Heart left ventricle (tissue), 16 donors: ENCODE results near the gene SCAMP1. TPM values are rescaled to one million over a fixed set of nuclear protein-coding genes. Genes with fewer than 3 reads are reported as not detected.

ENCODE experiments used
- ATAC-seq, 4 donors: fragments of 200-7000 bp; cut with Tn5 transposase; one replicate each; pipeline ENCODE4 v1.9.1; 2020 to 2022; ENCODE audit warnings: moderate library complexity in 4 of 4, mild to moderate bottlenecking in 3 of 4, moderate number of reproducible peaks in 1 of 4
- DNase-seq, 5 donors: peaks; one replicate each; pipeline ENCODE4 v3.0.0-alpha.2; 2020
- H3K27ac ChIP-seq, 12 donors: fragments of 200-600 bp; sonication (generic) in 4 of 12; one replicate each; pipeline versions ENCODE4 v1.5.0 to v1.8.0; 2016 to 2022; ENCODE audit warnings: mild to moderate bottlenecking in 2 of 12
- H3K27me3 ChIP-seq, 9 donors: fragments of 200-600 bp; sonication (generic) in 2 of 9; one replicate each; pipeline versions ENCODE4 v1.5.1 to v1.8.0; 2016 to 2022; ENCODE audit warnings: mild to moderate bottlenecking in 3 of 9
- H3K36me3 ChIP-seq, 9 donors: fragments of 200-600 bp; sonication (generic) in 2 of 9; one replicate each; pipeline versions ENCODE4 v1.5.0 to v1.8.0; 2018 to 2022; ENCODE audit warnings: mild to moderate bottlenecking in 2 of 9
- H3K4me1 ChIP-seq, 12 donors: fragments of 200-600 bp; sonication (generic) in 4 of 12; one replicate each; pipeline versions ENCODE4 v1.5.0 to v1.8.0; 2016 to 2022; ENCODE audit warnings: mild to moderate bottlenecking in 3 of 12
- H3K4me3 ChIP-seq, 12 donors: fragments of 200-600 bp; sonication (generic) in 4 of 12; one replicate each; pipeline versions ENCODE4 v1.5.0 to v1.8.0; 2017 to 2022; ENCODE audit warnings: mild to moderate bottlenecking in 9 of 12, moderate library complexity in 4 of 12
- H3K9me3 ChIP-seq, 12 donors: fragments of 200-600 bp; sonication (generic) in 4 of 12; one replicate each; pipeline versions ENCODE4 v1.5.0 to v1.8.0; 2016 to 2022; ENCODE audit warnings: mild to moderate bottlenecking in 1 of 12
- POLR2A ChIP-seq, 2 donors: fragments of 450-650 bp; IDR thresholded peaks; one replicate each; pipeline ENCODE4 v1.6.1; 2017; ENCODE audit warnings: antibody characterized with exemption in 2 of 2, mild to moderate bottlenecking in 2 of 2, moderate library complexity in 2 of 2
- WGBS, 4 donors: extraction: QIAGEN DNeasy Blood & Tissue Kit in 2 of 4; methylation state at CpG; one replicate each; pipeline versions ENCODE4 v1.1.5 to v1.1.7; 2013 to 2018; 5-methylcytosine and 5-hydroxymethylcytosine counted together
- intact Hi-C, 10 donors: fragments of 100-400 bp; cut with DNase I; formaldehyde crosslinking; loops; one replicate each; pipeline versions ENCODE4 v1.11.1 to v1.14.2; 2022
- polyA plus RNA-seq, 2 donors: library from polyadenylated mRNA; stranded (reverse); fragments of 200-250 nt; gene quantifications; one replicate each; pipeline ENCODE4 v1.2.3, GENCODE V29; 2013
- total RNA-seq, 9 donors: library from RNA; depleted of rRNA in 2 of 9; stranded (reverse); fragments of >200 nt in 2 of 9; fragmentation: NEBNext Ultra II Directional in 3 of 9; extraction: Animal tissue kit (Norgen Biotek cat#: 25700) in 3 of 9; gene quantifications; one replicate each; pipeline versions ENCODE4 v1.1.0 to v1.2.4, GENCODE V29; 2016 to 2023
- TF ChIP-seq, protein P1 (sequence below), 12 donors: fragments of 200-600 bp; sonication (generic) in 4 of 12; IDR thresholded peaks; one replicate each; pipeline versions ENCODE4 v1.5.0 to v1.8.0; 2018 to 2022; ENCODE audit warnings: antibody characterized with exemption in 12 of 12, mild to moderate bottlenecking in 5 of 12
- donor health status: ischemic (EF 13 %, LVEDD 7.1; RV severe dilation, severe dysfunction).
- donor health status: healthy with polysubstance abuse.
- donor health status: DM: no; HTN: yes; CAD: no.
- donor health status: DM: no; HTN: no; CAD: no.
- donor health status: ischemic (EF 25% LVEDD 6.9; RV normal size, moderate dysfunction).
- donor health status: ischemic (EF 25% LVEDD 5.7; RV mildly dilated, moderate dysfunction).
- donor health status: healthy.
- donor health status: DM: yes; HTN: yes; CAD: no.
- donor health status: ischemic (EF 35%, LVEDD 5.7; RV mildly dilated, moderate dysfunction).
- donor health status: nonischemic (EF 11% LVEDD 7.7; RV severe dilation, severe dysfunction).
- donor health status: DM: yes; HTN: yes; CAD: no.
- donor health status: PGD.
- donor health status: ischemic (EF 29% LVEDD 5.4; RV normal size, mild dysfunction).
- donor health status: nonischemic (EF 23%, LVEDD 6.1; RV moderate dilation, normal function).

SCAMP1 gene
- total and polyA plus RNA-seq, 11 donors: 6.9 to 40.6 (median 33.7) TPM

DNA sequence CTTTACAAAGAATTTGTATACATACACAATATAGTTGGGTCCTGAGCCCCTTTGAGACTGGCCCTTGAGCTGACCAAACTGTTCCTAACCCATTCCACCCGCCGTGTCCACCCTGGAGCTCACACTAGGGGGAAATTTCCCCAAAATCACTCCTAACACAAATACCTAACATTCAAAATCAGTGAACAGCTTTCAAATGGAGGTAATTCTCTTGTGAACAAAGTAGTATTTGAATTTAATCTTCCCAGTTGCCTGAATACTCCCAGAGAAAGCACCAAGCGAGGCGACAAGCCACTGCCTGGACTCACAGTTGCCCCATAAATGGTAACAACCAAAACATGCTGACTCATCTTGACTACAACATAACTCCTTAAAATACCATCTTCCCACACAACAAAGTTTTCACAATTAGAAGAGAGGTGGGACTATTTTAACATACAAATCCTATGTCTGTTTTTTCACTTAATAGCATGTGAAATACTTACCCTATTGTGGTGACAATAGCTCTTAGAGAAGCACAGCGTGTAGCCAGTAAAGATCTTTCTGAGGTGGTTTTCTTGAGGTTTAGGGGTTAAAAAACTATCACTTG, 31.7 kb upstream of the SCAMP1 start:
- H3K9me3 ChIP-seq: no peaks in the 10 kb centered on the region

DNA sequence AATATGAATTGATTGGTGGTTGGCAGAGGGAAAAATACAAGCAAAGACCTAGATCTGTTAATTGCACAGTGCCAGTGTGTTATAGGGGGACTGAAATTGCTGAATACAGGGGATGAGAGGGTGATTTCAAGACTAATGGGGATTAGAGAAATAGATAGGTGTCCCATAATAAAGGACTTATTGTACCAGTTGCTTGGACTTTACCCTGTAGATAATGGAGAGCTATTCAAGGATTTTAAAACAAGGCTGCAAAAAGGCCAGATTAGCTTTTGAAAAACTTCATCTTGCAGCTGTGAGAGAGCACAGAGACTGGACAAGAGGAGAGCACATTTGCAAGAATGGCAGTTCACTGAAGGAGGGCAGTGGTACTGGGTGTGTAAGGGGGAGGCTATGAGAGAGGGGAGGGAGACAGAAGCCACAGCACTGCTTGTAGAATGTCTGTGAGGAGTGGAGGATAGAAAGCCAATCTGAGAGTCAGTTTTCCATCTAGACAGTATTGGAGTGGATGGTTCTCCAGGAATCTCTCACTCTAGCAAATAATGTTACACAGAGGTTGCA, 28.8 kb upstream of the SCAMP1 start:
- ATAC-seq (no peak), DNase-seq (no peak)
- intact Hi-C loops: no loop called here
- Histone ChIP-seq H3K36me3 (no peaks in the 10 kb centered on the region), H3K27me3 (no peaks in the 10 kb centered on the region), H3K9me3 (no peaks in the 10 kb centered on the region), H3K4me1 (no peaks in the 10 kb centered on the region), H3K27ac (no peak overlapping the region), H3K4me3 (no peak overlapping the region)
- no peak for TF ChIP-seq POLR2A (IDR thresholded peaks at IDR 0.05)
- TF ChIP-seq, protein P1, sequence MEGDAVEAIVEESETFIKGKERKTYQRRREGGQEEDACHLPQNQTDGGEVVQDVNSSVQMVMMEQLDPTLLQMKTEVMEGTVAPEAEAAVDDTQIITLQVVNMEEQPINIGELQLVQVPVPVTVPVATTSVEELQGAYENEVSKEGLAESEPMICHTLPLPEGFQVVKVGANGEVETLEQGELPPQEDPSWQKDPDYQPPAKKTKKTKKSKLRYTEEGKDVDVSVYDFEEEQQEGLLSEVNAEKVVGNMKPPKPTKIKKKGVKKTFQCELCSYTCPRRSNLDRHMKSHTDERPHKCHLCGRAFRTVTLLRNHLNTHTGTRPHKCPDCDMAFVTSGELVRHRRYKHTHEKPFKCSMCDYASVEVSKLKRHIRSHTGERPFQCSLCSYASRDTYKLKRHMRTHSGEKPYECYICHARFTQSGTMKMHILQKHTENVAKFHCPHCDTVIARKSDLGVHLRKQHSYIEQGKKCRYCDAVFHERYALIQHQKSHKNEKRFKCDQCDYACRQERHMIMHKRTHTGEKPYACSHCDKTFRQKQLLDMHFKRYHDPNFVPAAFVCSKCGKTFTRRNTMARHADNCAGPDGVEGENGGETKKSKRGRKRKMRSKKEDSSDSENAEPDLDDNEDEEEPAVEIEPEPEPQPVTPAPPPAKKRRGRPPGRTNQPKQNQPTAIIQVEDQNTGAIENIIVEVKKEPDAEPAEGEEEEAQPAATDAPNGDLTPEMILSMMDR (IDR thresholded peaks at IDR 0.05): no peak

More for the DNA sequence above, 31.7 kb upstream of the SCAMP1 start:
- intact Hi-C loops: loop anchor here in 5 of 10 donors (10.0 kb wide), 3 partner anchors 136 to 636 kb away; no protein-coding TSS in a partner anchor
- no peak for TF ChIP-seq POLR2A (IDR thresholded peaks at IDR 0.05)
- TF ChIP-seq, protein P1 (IDR thresholded peaks at IDR 0.05): no peak
- H3K27me3 ChIP-seq: no peaks in the 10 kb centered on the region
- no peak for ATAC-seq
- H3K27ac ChIP-seq: no peak overlapping the region
- no peak overlapping the region for H3K4me3 ChIP-seq
- no peaks in the 10 kb centered on the region for H3K36me3 ChIP-seq
- no peaks in the 10 kb centered on the region for H3K4me1 ChIP-seq
- WGBS, 4 donors: 73 to 97% (median 91%) methylated on average over 5 of the region's 5 CpGs
- no peak for DNase-seq

DNA sequence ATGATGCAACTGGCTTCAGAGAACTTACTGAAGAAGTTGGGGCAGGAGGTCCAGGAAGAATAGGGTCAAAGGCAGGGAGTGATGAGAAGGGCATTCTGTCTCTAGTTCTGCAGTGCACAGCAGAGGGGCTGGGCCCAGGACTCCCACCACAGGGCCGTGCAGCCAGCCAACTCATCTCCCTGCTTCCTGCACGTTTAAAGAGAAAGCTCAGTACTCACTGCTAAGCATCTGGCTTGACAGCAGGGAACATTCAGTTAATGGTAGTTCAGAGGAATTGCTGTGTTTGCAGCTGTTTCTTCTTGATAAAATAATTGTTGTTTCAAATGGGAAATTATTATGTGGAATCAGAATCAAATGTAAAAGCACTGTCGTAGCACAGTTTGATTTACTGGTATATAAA, 25.6 kb upstream of the SCAMP1 start:
- Histone ChIP-seq H3K36me3 (no peaks in the 10 kb centered on the region), H3K4me1 (peaks cover 0 to 7% (median 0%) of the 10 kb centered on the region in 12 donors)

DNA sequence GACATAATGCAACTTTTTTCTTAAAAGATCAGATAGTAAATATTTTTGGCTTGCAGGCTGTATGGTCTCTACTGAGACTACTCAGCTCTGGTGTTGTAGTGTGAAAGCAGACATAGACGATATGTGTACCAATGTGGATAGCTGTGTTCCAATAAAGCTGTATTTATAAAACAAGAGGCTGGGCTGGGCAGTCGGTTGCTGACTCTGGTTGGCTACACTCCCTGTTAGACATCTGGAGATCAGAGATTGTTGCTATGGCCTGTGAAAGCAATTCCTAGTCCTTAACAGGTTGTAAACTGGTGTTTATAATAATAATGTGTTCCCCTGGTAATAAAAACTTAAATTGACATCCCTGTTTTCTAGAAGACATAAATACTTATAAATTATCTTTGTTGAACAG, 24.4 kb upstream of the SCAMP1 start:
- no peak for ATAC-seq

More for the DNA sequence above, 25.6 kb upstream of the SCAMP1 start:
- Histone ChIP-seq H3K27ac (no peak overlapping the region), H3K9me3 (peaks cover 0 to 18% (median 6%) of the 10 kb centered on the region in 12 donors), H3K4me3 (no peak overlapping the region), H3K27me3 (no peaks in the 10 kb centered on the region)
- ATAC-seq (no peak), DNase-seq (no peak)
- 49 to 66% (median 52%) methylated on average over 3 of the region's 3 CpGs for WGBS, 4 donors
- intact Hi-C loops: no loop called here
- TF ChIP-seq POLR2A (IDR thresholded peaks at IDR 0.05): no peak
- TF ChIP-seq, protein P1 (IDR thresholded peaks at IDR 0.05): no peak

More for the DNA sequence above, 24.4 kb upstream of the SCAMP1 start:
- 42 to 57% (median 48%) methylated on average over 2 of the region's 2 CpGs for WGBS, 4 donors
- H3K4me1 ChIP-seq: peaks cover 0 to 13% (median 0%) of the 10 kb centered on the region in 12 donors
- intact Hi-C loops: no loop called here
- H3K27ac ChIP-seq: no peak overlapping the region
- no peaks in the 10 kb centered on the region for H3K27me3 ChIP-seq
- no peak overlapping the region for H3K4me3 ChIP-seq
- no peaks in the 10 kb centered on the region for H3K36me3 ChIP-seq
- no peak for DNase-seq
- H3K9me3 ChIP-seq: peaks cover 0 to 18% (median 6%) of the 10 kb centered on the region in 12 donors
- TF ChIP-seq, protein P1 (IDR thresholded peaks at IDR 0.05): no peak
- no peak for TF ChIP-seq POLR2A (IDR thresholded peaks at IDR 0.05)
